Activated CD4-positive, alpha-beta T cell treated with anti-CD3 and anti-CD28 coated beads for 4 hours (primary cell): ENCODE data around the gene MICAL3.
"Not testable (repeated sequence)": the region's sequence is repeated elsewhere in the genome, so short reads cannot be mapped to it uniquely, and the experiment has no call there.

ENCODE experiments used
- DNase-seq, 2 donors: peaks; one replicate each; pipeline ENCODE4 v3.0.0-alpha.2; 2020

MICAL3 gene

GRCh38 chr22:17948101-17948500, 76.3 kb downstream of the MICAL3 start:
- DNase-seq, result no peak

- no peak for DNase-seq
Observed at GRCh38 chr22:17946662-17947367, 77.5 kb downstream of the MICAL3 start.

- no peak for DNase-seq
Observed at GRCh38 chr22:17945888-17946648, 78.3 kb downstream of the MICAL3 start.

- no peak for DNase-seq
Observed at GRCh38 chr22:17945156-17945887, 79.0 kb downstream of the MICAL3 start.

- DNase-seq, result no peak
Observed at GRCh38 chr22:17944256-17944655, 80.1 kb downstream of the MICAL3 start.

GRCh38 chr22:17943533-17944249, 80.7 kb downstream of the MICAL3 start:
- DNase-seq, result no peak

- DNase-seq, result no peak
Observed at GRCh38 chr22:17942721-17943120, 81.6 kb downstream of the MICAL3 start.

GRCh38 chr22:17941471-17942406, 82.6 kb downstream of the MICAL3 start:
- DNase-seq, result no peak

GRCh38 chr22:17939579-17939978, 84.8 kb downstream of the MICAL3 start:
- no peak for DNase-seq

- DNase-seq, result no peak
Observed at GRCh38 chr22:17939011-17939410, 85.3 kb downstream of the MICAL3 start.

GRCh38 chr22:17938484-17938924, 85.9 kb downstream of the MICAL3 start:
- DNase-seq, result no peak

GRCh38 chr22:17932457-17932856, 91.9 kb downstream of the MICAL3 start:
- not testable (repeated sequence) for DNase-seq

- DNase-seq, result no peak
Observed at GRCh38 chr22:17931400-17931825, 92.9 kb downstream of the MICAL3 start.

GRCh38 chr22:17930455-17931313, 93.7 kb downstream of the MICAL3 start:
- no peak for DNase-seq

- DNase-seq, result no peak
Observed at GRCh38 chr22:17929909-17930308, 94.5 kb downstream of the MICAL3 start.

GRCh38 chr22:17928391-17928790, 96.0 kb downstream of the MICAL3 start:
- DNase-seq, result no peak

- DNase-seq, result no peak
Observed at GRCh38 chr22:17927062-17927461, 97.3 kb downstream of the MICAL3 start.

GRCh38 chr22:17926516-17926915, 97.8 kb downstream of the MICAL3 start:
- no peak for DNase-seq

GRCh38 chr22:17925431-17925841, 98.9 kb downstream of the MICAL3 start:
- DNase-seq, result no peak

- no peak for DNase-seq
Observed at GRCh38 chr22:17924735-17925364, 99.5 kb downstream of the MICAL3 start.
